ENCODE measurements around the gene ENTHD1.

DNA sequence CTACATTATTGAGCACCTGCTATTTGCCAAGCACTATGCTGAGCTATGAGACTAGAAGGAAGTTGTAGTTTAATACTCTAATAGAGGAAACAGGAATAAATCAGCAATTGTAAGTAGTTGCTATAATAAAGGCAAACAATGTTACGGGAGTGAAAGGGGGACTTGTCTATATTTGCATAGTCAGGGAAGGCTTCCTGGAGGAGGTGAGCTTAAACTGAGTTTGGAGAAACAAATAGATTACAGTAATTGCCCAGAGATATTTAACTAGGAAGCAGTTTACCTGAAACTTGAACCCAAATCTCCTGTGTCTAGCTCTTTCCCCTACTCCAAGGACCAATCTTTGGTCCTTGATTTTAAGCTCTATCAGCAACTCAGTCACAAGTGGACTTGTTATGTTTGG is 2.1 kb upstream of the ENTHD1 start:
- TF ChIP-seq YY1 (tag by site-specific recombination; IDR thresholded peaks at IDR 0.05) (no peak), FEZF1 (tag by site-specific recombination; IDR thresholded peaks at IDR 0.05) (no peak), ZNF768 (tag by site-specific recombination; IDR thresholded peaks at IDR 0.05) (no peak), ZNF24 (tag by site-specific recombination; IDR thresholded peaks at IDR 0.05) (no peak)
- TF ChIP-seq, protein P1, sequence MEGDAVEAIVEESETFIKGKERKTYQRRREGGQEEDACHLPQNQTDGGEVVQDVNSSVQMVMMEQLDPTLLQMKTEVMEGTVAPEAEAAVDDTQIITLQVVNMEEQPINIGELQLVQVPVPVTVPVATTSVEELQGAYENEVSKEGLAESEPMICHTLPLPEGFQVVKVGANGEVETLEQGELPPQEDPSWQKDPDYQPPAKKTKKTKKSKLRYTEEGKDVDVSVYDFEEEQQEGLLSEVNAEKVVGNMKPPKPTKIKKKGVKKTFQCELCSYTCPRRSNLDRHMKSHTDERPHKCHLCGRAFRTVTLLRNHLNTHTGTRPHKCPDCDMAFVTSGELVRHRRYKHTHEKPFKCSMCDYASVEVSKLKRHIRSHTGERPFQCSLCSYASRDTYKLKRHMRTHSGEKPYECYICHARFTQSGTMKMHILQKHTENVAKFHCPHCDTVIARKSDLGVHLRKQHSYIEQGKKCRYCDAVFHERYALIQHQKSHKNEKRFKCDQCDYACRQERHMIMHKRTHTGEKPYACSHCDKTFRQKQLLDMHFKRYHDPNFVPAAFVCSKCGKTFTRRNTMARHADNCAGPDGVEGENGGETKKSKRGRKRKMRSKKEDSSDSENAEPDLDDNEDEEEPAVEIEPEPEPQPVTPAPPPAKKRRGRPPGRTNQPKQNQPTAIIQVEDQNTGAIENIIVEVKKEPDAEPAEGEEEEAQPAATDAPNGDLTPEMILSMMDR (tag by site-specific recombination; IDR thresholded peaks at IDR 0.05): no peak
